Dermis microvascular lymphatic vessel endothelial cell (primary cell): ENCODE results near the gene FOXI2. TPM values are rescaled to one million over a fixed set of nuclear protein-coding genes. Genes with fewer than 3 reads are reported as not detected.

ENCODE experiments used
- DNase-seq, 2 donors: peaks; one replicate each; pipeline versions ENCODE4 v3.0.0 to v3.0.0-alpha.2; 2010; ENCODE audit warnings: low read depth in 2 of 2
- total RNA-seq: library from RNA; depleted of rRNA; stranded (reverse); fragments of >200 nt; gene quantifications from 2 replicates; pipeline ENCODE4 v1.2.1, GENCODE V29; 2014

FOXI2 gene
- total RNA-seq, result not detected in 2 replicates

DNA sequence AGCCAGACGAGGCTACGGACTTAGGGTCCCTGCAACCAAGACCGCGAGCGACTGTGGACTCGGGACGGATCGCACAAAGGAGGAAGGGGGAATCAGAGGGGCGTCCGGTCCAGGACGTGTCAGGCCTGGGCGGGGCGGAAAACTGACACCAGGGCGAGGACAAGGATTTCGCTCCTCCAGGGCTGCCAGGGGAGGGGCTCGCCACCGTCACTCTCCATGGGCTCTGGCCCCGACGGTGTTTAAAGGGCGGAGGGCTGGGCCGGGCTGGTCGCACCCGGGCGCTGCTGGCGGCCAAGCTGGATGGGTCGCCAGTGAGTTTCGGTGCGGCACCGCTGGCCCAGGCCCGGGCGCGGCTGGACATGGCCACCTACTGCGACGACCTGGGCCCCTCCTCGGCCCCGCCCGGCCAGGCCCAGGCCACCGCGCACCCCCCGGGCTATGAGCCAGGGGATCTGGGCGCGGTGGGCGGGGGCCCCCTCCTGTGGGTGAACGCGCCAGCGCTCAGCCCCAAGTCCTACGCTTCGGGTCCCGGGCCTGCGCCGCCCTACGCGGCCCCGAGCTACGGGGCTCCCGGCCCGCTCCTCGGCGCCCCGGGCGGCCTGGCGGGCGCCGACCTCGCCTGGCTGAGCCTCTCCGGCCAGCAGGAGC is at the start of gene FOXI2:
Gene FOXI2 (plus strand): TSS at position 271 of the 648 bp plus-strand sequence. CDS start 89 bp downstream, at position 360.
- DNase-seq, result no peak

DNA sequence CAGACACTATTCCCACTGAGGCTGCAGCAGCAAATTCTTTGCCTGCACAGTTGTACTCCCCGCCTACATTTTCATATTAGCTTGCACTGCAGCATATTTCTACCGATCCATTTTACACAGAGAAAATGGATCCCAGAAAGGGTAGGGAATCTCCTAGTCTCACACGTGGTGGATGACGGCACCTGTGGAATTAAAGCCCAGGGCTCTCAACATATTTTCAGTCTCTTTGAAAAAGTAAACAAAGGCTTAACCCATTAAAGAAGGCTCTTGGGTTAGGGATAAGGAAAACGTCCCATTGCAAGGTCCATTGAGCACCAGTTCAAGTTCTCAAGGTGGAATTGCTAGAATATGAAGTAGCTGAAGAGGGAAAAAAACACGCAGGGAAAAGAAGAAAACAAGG is 49.4 kb upstream of the FOXI2 start:
- no peak for DNase-seq

DNA sequence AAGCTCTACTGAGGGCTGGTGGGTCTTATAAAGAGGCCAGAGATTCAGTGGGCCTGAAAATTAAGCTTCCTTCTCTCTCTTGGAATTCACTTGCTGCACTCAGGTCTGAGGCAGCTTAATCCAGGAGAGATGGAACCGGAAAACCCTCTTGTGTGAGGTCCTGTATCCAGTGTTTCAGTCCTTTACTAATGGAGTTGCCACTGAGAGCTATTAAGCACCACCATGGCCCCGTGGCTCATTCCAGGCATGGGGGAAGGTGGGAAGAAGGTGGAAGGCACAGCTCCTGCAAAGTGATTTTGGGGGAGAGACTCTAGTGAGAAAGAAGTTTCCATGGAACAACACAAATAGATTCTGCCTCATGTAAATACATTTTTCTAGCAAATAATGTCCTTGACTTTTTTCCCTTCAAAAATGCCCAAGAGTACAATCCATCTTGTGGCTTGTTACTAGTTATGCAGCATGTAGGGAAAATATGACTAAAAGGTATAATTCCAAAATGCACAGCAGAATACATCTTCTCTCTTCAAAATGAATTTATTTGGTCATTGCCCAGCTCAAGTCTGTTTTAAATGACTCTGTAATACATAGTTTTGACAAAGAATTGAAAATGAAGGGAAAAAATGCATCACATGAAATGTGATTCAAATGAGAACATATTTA is 46.7 kb upstream of the FOXI2 start:
- DNase-seq, result no peak

DNA sequence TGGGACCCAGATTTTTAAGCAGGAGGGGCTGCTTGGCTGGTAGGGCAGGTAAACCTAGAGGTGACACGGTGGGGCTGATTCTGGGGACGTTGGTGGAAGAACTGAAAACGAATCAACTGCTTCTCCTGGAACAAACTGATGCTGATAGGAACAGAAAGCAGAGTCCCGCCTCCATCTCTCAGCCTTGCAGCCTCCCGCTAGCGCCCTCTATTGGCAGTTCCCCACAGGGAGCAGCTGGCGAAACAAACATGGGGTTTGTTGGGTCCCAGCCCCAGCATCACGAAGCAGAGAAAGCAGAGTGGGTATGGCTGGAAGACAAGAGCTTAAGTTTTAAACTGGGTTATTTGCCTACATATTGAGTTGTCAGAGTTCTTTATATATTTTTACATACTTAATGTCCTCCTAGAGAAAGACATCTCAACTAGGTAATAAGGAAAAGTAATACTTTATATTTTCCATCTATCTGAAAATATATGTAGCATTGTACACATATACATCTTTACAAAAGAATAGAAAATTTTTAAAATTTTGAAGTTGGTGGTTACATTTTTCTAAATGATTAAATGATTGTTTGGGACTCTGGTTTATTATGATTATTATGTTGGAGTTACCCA is 42.3 kb upstream of the FOXI2 start:
- peak; percentile 9 to 40 for DNase-seq

DNA sequence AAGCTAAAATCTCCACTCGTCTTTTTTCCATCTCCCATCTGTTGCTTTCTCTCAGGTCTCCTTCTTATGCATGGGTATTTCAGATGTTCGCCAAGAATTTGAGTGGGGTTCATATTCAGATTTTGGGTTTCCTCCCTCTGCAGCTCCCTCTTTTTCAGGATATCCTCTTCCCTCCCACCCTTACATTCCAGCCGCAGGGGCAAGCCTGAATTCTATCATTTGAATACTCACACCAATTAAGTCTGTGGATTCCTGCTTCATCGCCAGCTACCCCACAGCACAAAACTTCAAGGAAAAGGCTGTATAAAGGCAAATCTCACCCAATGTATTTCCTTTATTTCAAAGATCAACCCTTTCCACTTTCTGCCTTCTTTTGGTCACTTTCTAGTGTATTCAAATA is 41.6 kb upstream of the FOXI2 start:
- DNase-seq, result no peak

DNA sequence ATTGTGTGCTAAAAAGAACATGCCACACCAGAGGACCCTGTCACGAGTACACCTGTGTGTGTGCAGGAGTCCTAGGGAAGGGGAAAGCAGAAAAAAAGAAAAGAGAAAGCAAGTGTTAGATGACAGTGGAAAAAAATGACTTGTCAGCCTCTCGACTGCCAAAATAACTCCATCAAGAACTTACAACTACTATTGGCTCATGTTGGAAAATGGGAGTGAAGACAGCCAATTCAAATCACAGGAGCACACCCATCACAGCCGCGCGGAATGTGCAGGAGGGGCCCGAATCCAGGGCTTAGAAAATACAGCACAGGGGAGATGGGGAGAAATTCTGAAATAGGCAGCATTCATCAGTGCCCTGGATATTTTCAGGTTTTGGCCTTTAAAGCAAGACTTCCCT is 38.1 kb upstream of the FOXI2 start:
- DNase-seq, result no peak

DNA sequence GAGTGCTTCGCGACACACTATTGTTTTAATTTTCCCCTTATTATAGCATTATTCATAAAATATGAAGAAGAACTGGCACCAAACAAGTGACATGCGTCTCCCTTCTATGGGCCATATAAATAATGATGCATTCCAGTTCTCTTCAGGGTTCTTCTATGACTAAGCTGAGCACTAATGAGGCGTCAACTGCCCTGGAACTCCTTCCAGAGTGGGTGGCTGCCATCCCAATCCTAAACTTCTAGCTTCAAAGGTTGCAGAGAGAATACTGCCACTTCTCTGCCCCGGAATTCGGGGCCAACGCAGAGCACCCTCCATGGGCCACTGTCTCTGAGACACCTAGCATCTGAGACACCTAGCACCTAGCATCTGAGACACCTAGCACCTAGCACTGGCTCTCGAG is 37.7 kb upstream of the FOXI2 start:
- no peak for DNase-seq

DNA sequence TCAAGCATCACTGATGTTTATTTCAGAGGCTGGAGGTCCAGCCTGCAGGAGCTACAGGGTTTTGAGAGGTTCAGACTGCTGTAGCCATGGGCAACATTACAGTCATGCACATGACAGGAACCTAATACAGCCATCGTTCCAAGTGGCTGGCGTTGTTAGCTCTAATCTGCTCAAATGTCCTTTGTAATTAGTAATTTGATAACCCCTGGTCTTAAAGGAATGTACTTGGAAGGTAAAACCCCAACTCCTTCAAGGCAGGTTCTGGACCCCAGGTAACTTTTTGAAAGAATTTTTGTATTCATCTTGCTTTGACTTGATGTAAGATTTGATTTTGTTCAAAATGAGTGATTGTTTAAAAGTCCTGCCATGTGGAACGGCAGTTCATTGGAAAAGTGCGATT is 34.7 kb upstream of the FOXI2 start:
- DNase-seq, result no peak

DNA sequence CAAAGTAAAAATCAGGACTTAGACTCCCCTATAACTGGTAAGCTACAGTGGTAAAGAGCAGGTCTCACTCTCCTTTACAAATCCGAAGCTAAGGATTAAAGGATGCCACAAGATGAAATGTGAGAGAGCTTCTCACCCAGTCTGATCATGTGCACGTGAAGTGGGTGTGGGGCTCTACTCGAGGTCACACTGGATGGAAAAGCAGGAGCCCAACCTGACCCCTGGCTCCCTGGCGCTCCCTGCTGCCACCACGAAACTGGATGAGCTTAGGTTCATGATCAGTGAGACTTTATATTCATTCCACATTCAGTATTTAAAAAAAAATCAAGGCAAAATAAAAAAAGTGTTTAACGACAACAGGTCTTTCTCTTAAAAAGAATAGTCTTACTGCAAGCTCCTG is 21.7 kb upstream of the FOXI2 start:
- DNase-seq, result no peak

DNA sequence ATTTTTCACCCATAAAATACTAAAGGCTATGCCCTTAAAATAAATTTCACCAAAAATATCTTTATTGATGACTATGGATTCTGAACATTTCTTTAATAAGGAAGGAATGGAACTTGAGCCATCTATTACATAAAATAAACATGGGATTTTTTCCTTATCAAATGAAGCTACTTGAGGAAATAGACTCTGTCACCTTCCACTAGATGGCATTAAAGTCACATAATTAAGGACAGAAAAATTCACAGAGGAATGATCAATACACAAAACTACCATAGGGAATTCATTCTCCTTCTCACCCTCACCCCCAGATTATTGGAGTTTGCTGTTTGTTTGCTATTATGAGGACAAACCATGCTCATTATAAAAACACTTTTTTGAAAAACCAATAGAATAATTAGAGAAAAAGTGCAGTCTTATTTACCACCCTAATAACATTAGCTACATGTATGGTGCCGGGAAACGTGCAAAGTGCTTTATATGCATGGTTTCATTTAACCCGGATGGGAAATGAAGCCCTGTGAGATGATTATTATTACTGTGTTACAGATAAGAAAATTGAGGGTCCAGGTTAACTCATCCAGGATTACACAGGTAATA is 21.1 kb upstream of the FOXI2 start:
- DNase-seq, result peak; percentile 36 to 49

DNA sequence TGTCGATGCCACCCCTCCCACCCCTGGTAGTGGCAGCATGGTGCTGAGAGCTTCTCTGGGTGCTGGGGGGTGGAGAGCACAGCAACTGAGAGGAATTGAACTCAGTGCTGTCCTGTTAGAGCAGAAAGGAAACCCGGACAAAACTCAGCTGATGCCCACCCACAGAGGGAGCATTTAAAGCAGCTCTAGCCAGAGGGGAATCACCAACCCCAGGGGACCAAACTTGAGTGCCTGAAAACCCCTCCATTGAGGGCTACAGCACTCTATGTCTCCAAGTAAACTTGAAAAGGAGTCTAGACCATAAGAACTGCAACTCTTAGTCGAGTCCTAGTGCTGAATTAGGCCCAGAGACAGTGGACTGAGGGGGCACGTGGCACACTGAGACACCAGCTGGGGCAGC is 16.8 kb upstream of the FOXI2 start:
- no peak for DNase-seq

DNA sequence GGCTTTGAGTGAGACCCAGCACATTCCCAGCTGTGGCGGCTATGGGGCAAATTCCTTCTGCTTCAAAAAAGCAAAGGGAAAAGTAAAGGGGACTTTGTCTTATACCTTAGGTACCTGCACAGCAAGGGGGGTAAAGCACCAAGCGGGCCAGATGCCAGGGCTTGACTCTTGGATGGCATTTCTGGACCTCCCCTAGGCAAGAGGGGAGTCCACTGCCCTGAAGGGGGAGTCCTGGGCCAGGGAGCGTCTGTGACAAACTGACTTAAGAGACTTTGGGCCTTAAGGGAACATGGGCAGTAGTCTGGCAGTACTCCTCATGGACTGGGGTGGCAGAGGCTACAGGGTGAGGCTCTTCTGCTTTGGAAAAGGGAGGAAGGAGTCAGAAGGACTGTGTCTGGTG is 16.1 kb upstream of the FOXI2 start:
- no peak for DNase-seq

DNA sequence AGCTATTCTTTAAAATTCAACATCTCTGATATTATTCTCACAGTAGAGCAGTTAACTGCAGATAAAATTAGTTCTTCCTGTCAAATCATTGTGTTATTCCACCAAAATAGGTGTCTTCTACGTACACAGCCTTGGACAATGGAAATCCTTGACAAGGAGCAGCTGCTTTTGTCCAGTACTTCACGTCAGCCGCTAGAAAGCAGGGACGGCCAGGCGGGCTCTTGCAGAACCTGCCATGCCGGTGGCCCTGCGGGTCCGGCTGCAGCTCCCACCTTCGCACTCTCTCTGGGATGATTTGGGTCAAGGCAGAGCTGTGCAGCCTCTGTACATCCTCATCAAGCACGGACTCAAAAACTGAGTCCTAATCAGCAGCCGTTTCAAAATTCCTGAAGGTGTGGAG is 2.2 kb upstream of the FOXI2 start:
- DNase-seq, result no peak

DNA sequence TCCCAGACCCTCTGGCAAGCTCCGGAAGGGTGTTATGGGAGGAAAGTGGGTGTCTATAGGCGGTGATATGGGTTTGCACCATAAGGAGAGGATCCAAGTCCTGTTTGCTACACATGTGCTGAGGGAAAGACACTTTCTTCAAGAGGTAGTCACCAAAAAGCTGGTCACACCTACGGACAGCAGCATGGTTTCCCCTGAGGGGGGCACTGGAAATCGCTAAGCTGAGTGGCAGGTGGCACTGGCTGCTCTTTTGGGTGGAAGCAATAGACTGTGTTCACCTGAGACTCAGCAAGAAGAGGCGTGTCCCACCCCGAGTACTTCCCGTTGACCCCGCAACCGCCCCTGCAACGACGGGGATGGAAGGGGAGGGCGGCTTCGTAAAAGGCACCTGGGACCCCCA is 1.8 kb upstream of the FOXI2 start:
- DNase-seq, result no peak

DNA sequence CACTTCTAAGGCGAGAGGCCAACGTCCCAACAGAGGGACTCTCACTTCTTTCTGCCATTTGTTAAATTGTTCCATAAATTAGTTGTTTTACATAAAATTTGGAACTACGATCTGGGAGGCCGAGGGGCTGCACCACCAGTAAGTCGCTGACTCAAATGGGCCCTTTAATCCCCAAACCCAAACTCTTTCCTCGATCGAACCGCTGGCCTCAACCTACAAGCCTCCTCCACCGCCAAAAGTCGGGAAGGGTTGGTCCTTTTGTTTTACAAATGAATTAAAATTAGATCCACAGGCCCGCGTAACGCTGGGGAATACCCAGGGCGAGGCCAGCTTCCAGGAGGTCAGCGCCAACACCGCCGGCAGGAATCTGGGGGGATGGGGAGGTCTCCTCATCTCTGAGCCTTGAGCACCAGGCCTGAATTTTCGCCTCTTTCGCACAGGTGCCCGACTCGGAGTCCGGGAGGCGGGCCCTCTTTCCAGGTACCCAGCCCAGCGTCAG is 1.2 kb upstream of the FOXI2 start:
- no peak for DNase-seq

DNA sequence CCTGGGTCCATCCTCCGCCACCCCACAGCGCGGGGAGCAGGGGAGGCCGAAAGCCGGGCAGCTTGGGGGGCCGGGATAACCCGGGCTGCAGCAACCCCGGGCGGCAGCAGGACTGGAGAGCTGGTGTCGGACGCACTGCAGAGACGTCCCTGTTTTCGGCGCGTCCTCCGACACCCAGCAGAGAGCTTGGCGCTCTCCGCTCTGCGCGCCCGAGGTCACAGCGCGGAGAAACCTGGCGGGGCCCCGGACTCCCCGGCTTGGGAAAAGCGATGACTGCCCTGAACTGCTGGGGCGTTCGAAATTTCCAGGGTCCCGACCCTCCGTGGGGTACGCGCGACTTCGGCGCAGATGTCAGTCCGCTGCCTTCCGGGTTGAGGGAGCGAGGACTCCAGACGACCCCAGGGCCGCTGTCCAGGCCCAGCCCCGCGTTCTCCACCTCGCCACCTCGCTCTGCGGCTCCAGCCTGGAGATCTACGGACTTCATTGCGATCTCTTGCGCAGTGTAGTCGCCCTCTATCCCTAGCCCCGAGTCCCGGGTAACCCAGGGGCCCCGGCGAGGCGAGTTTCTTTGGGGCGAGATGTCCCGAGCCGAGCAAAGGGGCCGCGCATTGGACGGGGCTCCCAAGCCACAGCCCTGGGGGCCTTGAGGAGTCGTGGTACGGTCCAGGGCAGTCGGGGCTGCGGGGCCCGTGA is 617 bp upstream of the FOXI2 start:
- no peak for DNase-seq

DNA sequence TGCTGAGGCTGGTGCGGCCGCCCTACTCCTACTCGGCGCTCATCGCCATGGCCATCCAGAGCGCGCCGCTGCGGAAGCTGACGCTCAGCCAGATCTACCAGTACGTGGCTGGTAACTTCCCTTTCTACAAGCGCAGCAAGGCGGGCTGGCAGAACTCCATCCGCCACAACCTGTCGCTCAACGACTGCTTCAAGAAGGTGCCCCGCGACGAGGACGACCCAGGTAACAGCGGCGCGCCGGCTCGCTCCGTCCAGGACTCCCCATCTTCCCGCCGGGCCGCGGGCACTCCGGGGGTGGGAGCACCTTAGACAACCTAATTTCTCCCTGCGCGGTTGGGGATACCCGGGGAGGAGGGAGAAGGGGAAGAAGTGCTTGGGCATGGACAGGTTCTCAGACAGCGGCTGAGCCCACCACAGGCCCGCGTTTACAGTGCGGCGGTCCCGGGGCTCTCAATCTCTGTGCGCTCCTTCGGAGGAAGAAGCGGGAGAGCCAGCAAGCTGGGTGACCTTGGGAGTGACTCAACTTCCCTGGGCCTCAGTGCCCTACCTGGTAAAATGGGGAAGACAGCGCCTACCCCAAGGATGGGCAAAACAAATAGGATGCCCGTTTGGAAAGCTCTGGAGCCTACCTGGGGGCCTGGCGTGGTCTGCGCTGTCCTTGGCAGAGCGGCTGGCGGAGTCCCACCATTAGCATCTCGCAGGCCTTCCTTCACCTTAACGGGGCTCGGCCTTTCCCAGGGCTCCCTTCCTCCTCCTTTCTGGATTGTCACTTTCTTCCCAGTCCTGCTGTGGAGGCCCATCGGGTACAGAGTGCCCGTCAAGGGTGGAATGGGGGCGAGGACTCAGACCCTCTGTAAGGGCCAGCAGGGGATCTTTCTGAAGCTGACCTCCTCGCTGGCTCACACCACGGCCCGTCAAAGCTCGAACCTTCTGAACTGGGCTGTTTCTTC is 852 bp downstream of the FOXI2 start:
- no peak for DNase-seq

DNA sequence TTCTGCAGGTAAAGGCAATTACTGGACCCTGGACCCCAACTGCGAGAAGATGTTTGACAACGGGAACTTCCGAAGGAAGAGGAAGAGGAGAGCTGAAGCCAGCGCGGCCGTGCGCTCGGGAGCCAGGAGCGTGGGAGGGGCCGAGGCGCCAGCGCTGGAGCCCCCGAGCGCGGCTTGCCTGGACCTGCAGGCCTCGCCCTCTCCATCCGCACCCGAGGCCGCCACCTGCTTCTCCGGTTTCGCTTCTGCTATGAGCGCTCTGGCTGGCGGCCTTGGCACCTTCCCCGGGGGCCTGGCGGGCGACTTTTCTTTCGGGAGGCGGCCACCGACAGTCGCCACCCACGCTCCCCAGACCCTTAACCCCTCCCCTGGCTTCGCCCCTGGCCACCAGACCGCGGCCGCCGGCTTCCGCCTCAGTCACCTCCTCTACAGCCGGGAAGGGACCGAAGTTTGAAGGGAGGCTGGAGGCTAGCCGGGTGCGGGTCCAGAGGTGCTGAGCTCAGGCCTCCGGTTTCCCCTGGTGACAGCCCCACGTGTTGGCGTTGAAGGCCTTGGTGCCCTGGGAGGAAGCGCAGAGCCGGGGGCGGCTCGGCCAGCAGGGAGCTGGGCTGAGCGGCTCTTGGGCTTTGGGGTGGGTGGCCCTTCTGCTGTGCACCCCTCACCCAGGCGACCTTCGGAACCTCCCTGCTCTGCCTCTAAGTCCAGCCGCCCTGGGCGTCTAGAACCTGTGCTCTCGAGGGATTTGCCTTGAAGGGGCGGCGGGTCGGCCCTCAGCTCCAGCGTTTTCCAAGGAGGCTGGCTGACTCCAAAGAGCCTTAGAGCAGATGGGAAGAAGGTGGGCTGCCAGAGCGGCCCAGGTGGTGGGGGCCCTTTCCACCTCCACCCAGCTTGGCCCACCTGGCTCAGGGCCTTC is 1.8 kb downstream of the FOXI2 start:
- DNase-seq, result no peak

DNA sequence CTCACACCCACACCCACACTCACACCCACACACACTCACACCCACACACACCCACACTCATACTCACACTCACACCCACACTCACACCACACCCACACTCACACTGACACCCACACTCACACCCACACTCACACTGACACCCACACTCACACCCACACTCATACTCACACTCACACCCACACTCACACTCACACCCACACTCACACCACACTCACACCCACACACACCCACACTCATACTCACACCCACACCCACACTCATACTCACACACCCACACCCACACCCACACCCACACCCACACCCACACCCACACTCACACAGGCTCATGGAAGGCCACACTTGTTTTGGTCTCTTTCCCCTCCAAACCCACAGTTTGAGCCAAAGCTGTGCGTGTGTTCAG is 2.9 kb downstream of the FOXI2 start:
- no peak for DNase-seq

DNA sequence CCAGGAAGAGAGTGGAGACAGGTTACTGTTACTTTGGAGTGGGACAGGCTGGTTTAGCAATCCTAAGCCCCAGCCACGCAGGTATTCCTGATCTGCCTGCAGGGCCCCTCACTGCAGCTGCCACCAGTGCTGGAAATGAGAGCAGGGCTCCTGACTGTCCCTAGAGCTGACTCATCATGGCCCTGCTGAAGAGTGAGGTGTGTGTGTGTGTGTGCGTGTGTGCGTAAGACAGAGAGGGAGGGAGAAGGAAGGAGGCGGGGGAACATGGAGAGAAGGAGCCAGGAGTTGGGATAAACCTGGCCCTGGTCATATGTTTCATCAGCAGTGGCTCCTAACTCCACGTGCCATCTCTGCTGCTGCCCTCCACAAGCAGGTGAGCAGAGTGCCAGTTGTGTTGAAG is 3.6 kb downstream of the FOXI2 start:
- no peak for DNase-seq
